ENCODE data around the gene PRR9. TPM values are rescaled to one million over a fixed set of nuclear protein-coding genes. Genes with fewer than 3 reads are reported as not detected.

Gene PRR9
- total RNA-seq, 4 donors from 2014 or later: not detected

DNA sequence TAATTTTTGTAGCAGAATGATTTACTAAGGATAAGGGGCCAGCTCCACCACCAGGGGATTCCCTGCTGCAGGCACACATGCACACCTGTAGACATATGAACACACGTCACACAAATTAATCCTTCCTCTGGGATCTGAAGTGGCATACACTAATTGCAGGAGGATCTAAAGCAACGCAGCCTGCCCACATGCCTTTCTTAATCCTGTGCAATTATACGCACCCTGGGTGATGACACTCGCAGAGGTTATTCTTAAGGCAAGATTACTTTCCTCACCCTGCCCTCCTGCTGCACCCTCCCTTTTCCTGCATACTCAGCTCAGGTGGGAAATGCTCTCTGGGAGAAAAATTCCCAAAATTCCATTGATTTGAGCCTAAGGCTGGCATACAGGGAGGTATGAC lies 34.6 kb downstream of the PRR9 start:
- ATAC-seq: no peak
- no peaks in the 10 kb centered on the region for H3K36me3 ChIP-seq
- no peak overlapping the region for H3K27ac ChIP-seq
- TF ChIP-seq POLR2AphosphoS5 (IDR thresholded peaks at IDR 0.05): no peak
- H3K9me3 ChIP-seq: no peaks in the 10 kb centered on the region
- WGBS, 2 donors (ENCODE audit: low coverage in 1 of 2): 81% methylated on average over 4 of the region's 4 CpGs; no CpG with 5 or more reads in 1 of the 2 donors
- H3K4me1 ChIP-seq: no peaks in the 10 kb centered on the region
- peaks cover 22% of the 10 kb centered on the region for H3K27me3 ChIP-seq
- H3K4me3 ChIP-seq: no peak overlapping the region

DNA sequence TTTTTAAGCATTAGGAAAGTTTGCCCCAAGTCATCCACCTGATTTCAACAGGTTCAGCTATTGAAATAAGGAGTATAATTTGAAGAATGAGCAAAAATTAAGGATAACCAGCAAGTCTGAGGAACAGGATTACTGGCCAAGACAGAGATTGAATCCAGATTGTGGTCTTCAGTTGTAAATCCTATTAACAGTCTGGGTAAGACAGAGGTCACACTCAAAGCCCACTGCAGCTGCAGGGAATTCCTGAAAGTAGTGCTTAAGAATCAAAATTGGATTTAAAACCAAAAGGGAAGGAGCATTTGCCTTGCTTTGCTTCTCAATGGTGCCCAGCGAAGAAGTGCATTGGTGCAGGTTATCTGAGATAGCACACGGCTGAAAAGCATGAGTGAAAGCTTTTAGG lies 35.7 kb downstream of the PRR9 start:
- WGBS, 2 donors (ENCODE audit: low coverage in 1 of 2): 52 to 97% methylated on average over 2 of the region's 2 CpGs
- Histone ChIP-seq H3K36me3 (no peaks in the 10 kb centered on the region), H3K9me3 (no peaks in the 10 kb centered on the region), H3K4me1 (no peaks in the 10 kb centered on the region), H3K27ac (no peak overlapping the region), H3K4me3 (no peak overlapping the region), H3K27me3 (peaks cover 12% of the 10 kb centered on the region)
- TF ChIP-seq POLR2AphosphoS5 (IDR thresholded peaks at IDR 0.05): no peak
- TF ChIP-seq, protein P1, sequence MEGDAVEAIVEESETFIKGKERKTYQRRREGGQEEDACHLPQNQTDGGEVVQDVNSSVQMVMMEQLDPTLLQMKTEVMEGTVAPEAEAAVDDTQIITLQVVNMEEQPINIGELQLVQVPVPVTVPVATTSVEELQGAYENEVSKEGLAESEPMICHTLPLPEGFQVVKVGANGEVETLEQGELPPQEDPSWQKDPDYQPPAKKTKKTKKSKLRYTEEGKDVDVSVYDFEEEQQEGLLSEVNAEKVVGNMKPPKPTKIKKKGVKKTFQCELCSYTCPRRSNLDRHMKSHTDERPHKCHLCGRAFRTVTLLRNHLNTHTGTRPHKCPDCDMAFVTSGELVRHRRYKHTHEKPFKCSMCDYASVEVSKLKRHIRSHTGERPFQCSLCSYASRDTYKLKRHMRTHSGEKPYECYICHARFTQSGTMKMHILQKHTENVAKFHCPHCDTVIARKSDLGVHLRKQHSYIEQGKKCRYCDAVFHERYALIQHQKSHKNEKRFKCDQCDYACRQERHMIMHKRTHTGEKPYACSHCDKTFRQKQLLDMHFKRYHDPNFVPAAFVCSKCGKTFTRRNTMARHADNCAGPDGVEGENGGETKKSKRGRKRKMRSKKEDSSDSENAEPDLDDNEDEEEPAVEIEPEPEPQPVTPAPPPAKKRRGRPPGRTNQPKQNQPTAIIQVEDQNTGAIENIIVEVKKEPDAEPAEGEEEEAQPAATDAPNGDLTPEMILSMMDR (IDR thresholded peaks at IDR 0.05): no peak
- ATAC-seq: no peak

DNA sequence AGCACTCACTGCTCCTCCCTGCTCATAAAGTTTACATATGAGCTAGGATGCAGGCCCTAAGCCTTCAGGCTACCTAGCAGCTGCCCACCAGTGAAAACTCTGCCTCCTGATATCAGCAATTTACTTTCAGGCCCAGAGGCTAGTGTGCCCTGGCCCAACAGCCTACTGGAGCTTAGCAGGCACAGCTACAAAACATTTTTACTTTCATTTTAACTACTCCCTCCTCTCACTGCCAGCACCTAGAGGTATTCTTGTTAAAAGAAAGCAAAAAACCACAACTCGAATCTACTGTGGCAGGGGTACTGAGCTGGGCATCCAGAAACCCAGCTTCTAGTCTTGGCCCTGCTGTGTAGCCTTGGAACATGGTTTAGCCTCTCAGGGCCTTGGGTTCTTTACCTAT lies 36.3 kb downstream of the PRR9 start:
- no peak overlapping the region for H3K4me3 ChIP-seq
- H3K9me3 ChIP-seq: no peaks in the 10 kb centered on the region
- H3K27ac ChIP-seq: no peak overlapping the region
- no peak for ATAC-seq
- peaks cover 6% of the 10 kb centered on the region for H3K27me3 ChIP-seq
- H3K4me1 ChIP-seq: no peaks in the 10 kb centered on the region
- H3K36me3 ChIP-seq: no peaks in the 10 kb centered on the region
- 23 to 40% methylated on average over 1 of the region's 1 CpG for WGBS, 2 donors (ENCODE audit: low coverage in 1 of 2)
- TF ChIP-seq POLR2A (IDR thresholded peaks at IDR 0.05) (no peak), POLR2AphosphoS5 (IDR thresholded peaks at IDR 0.05) (no peak)
- TF ChIP-seq, protein P1 (IDR thresholded peaks at IDR 0.05): no peak

DNA sequence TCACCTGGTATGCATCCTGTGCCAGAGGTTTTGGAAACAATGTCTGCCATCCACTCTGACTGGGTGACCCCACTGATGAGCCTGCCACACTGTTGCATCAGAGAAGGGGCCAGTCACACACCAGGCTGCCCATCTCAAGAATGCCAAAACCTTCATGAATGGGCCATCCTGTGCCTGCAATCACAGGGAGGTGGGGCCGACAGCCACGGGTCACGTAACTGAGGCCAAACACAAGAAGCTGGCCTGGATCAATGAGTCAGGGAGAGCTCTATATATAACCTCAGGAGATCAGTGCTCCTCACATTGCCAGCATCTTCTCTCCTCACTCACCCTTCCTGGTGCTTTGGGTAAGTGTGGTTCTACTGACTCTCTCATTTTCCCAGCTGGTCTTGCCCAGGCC lies 42.0 kb downstream of the PRR9 start, which contains the start of gene LORICRIN:
Gene LORICRIN, plus strand, starts transcription at position 301 of the 400 bp plus-strand sequence. CDS start 1,263 bp downstream, outside the sequence.
- no peak for ATAC-seq
- 92% methylated on average over 2 of the region's 3 CpGs; no CpG with 5 or more reads in 1 of the 2 donors for whole genome bisulfite sequencing, 2 donors (ENCODE audit: low coverage in 1 of 2)
- TF ChIP-seq POLR2AphosphoS5 (IDR thresholded peaks at IDR 0.05): no peak
- no peak for TF ChIP-seq POLR2A (IDR thresholded peaks at IDR 0.05)
- no peak for TF ChIP-seq EP300 (IDR thresholded peaks at IDR 0.05)
- TF ChIP-seq, protein P1 (IDR thresholded peaks at IDR 0.05): no peak
- Histone ChIP-seq H3K4me3 (no peak within 1 kb of the TSS), H3K27ac (no peak within 1 kb of the TSS), H3K9me3 (no peaks in the 10 kb centered on the region), H3K36me3 (no peaks in the 10 kb centered on the region), H3K4me1 (peaks cover 0 to 24% (median 7%) of the 10 kb centered on the region in 3 donors), H3K27me3 (peaks cover 59% of the 10 kb centered on the region)

DNA sequence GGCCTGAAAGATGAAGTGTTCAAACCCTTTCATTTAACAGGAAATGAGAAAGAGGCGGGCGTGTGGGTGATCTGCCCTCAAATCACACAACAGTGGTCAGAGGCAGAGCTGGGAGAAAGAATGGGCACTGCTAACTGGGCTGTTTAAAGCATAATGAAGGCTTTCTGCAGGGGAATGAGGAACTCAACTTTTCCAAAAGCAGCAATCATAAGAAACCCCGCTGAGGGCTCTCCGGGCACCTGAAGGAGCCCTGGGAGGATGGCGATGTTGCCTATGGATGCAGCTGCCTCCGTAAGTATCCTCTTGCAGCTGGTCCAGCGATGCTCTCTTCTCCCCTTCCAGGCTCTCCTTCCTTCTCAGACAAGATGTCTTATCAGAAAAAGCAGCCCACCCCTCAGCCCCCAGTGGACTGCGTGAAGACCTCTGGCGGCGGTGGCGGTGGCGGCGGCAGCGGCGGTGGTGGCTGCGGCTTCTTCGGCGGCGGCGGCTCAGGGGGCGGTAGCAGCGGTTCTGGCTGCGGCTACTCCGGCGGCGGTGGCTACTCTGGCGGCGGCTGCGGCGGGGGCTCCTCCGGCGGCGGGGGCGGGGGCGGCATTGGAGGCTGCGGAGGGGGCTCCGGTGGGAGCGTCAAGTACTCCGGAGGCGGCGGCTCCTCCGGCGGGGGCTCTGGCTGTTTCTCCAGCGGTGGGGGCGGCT lies 43.3 kb downstream of the PRR9 start:
- Histone ChIP-seq H3K4me1 (peaks cover 0 to 24% (median 7%) of the 10 kb centered on the region in 3 donors), H3K36me3 (no peaks in the 10 kb centered on the region), H3K4me3 (peak overlapping the region; percentile 11 to 59), H3K27ac (peak overlapping the region in 1 of 4 donors; percentile 32), H3K27me3 (peaks cover 69% of the 10 kb centered on the region), H3K9me3 (no peaks in the 10 kb centered on the region)
- ATAC-seq: no peak
- TF ChIP-seq POLR2A (IDR thresholded peaks at IDR 0.05): no peak
- TF ChIP-seq EP300 (IDR thresholded peaks at IDR 0.05): no peak
- TF ChIP-seq, protein P1 (IDR thresholded peaks at IDR 0.05): no peak
- no peak for TF ChIP-seq POLR2AphosphoS5 (IDR thresholded peaks at IDR 0.05)
- 41% methylated on average over 4 of the region's 45 CpGs; no CpG with 5 or more reads in 1 of the 2 donors for WGBS, 2 donors (ENCODE audit: low coverage in 1 of 2)

Data from gastroesophageal sphincter (tissue), 4 donors.